NOMO-1 treated with dmso at 0.1 percent for 144 hours (cell line): ENCODE measurements around the gene CCSER1.

Experiments
- DNase-seq: peaks from one replicate; lab custom pipeline; 2025; ENCODE audit not compliant: unreplicated experiment; lab: John Stamatoyannopoulos, UW

Gene CCSER1

DNA sequence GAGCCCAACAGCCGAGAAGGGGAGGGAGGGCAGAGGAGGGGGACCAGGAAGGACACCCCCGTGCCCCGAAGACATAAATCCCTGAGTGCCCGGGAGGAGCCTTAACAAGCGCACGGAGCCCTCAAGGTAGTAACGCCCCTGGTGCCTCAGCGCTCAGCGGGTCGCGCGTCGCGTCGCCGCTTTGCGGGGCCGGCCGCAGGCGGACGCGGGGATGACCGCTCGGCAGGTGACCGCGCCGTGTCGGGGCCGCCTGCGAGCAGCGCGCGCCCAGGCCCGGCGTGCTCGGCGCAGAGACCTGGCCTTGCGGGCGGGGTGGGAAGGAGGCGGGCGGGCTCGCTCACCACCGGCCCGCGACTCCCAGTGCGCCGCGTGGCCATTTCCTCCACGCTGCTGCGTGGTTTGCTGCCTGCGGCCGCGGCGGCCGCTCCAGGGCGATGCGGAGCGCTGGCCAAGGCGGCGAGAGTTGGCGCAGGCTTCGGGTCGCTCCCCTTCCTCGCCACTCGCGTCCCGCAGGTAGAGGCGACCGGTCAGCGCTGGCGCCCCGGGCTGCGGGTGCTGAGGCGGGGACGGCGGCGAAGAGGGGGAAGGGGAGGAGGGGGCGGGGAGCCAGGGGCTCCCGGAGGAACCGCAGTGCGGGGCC lies 632 bp downstream of the CCSER1 start:
- DNase-seq: no peak

DNA sequence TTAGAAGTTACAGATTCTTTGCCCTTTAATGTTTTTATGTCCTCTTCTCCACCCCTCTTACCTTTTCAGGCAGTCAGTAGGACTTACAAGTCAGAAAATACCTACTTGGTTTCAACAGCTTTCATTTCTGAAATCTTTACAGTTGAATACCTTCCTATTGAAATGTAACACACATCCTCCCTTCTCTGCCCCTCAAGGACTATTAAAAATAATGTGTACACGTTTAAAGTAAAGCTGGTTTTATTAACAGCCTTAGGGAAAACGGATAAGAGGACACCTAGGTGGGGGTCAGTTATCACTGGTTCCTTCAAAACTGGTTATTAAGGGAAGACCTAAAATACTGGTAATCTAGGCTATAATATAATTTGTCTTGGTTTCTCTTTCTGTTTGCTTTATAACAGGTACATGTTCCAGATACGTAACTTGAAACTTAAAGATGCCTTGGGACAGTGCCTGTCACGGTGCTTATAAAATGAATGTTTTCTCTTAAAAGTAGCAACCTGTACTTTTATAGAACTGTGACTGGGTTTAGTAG lies 1.8 kb downstream of the CCSER1 start:
- no peak for DNase-seq

DNA sequence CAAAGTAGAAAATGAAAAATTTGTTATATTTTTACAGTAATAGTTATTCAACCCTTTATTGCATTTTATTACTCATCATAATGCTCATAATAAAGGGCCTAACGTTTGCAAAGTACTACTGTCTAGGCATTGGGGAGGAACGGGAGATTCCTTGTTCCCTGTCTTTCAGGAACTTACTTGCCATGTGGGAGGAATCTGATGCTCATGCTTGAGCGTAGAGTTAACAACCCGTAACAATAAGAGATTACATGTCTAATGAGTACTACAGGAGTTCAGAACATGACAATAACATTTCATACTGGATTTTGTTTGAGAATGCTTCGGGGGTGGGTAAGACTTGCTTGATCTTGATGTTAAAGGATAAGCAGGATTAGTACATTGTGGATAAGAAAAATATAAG lies 2.9 kb downstream of the CCSER1 start:
- no peak for DNase-seq

DNA sequence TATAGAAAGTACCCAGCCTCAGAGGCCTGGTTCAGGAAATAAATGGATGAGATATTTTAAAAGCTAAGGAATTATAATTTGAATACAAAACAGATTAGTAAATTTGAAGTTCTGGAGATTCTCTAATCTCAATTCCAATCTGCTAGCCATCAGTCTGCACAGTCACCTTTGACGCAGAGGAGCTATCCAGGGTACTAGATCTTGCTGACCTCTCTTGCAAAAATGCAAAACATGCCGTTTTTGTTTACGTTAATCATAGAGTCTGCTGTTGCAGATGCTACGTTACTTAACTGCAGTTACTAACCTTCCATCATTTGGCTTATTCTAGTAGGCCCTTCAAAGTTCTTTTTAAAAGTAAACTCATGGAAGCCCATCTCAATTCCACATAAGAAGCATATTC lies 10.4 kb downstream of the CCSER1 start:
- no peak for DNase-seq

DNA sequence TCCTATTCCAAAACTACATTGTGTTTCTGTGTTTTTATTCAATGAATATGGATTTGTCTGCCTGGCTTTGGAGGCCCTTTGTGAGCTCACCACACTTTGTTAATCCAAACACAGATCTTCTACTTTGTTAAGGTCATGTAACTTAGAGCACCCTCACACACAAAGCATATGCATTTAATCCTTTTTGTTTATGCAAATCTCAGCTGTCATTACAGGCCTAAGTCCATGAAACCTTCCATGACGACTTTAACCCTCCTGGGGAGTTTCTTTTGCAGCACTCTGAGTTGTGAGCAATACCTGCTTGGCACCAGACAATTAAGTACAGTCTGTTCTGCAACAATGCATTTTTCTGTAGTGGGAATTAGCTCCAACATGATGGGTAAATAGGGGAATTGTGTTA lies 14.9 kb downstream of the CCSER1 start:
- DNase-seq: no peak

DNA sequence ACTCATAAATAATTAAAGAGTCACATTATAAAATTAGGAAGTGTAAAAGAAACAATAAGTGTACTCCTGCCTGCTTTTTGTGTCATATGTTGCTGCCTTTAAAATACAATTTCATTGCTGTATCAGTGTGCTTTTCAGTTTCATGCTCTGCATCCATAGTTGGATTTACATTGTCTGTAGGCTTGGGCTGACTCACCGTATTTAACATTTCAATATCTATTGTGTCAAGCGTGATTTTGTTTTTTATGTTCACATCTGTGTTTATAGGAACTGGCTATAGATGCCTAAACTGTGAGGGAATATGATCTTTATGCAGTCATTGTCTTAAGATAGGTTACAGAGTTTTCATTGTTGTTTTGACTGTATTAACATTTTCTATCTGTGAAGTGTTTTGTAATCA lies 18.1 kb downstream of the CCSER1 start:
- DNase-seq: no peak

DNA sequence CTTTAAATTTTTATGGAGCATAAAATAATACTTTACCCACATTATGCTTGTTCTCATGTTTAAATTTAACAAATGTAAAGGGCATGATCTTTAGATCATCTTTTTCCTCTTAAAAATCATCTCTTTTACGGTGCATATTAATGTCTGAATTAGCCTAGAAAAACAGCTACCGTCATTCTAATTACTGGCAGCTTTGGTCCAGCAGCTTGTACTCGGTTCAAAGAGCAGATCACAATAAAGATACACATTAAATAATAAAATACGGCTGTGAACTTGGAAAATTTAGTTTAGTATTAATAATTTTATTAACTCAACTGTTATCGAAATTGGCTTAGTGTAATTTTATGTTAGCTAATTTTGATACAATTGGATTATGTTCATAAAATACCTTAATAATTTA lies 19.1 kb downstream of the CCSER1 start:
- DNase-seq: no peak

DNA sequence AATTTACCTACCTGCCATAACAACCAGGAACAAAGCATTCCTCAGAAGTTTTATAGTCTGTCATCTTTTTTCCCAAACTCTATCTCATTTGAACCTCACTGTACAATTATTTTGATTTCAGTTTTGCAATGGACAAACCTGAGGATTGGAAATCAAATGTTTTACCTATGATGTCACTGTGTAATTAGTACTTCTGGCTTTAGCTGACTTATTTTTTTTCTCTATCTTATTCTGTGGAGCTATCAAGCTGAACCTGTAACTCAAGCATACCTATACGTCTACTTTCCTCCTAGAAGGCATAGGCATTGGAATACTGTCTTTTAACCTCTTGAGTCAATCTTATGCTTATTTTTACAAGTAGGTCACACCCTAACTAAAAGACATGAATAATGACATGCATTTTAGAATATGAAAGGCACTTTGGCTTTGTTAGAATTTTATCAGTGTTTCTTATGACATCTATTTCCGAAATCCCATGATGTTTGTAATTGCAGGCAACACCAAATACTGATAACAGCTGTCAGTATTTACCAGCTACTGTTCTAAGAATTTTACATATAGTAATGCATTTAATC lies 21.5 kb downstream of the CCSER1 start:
- no peak for DNase-seq

DNA sequence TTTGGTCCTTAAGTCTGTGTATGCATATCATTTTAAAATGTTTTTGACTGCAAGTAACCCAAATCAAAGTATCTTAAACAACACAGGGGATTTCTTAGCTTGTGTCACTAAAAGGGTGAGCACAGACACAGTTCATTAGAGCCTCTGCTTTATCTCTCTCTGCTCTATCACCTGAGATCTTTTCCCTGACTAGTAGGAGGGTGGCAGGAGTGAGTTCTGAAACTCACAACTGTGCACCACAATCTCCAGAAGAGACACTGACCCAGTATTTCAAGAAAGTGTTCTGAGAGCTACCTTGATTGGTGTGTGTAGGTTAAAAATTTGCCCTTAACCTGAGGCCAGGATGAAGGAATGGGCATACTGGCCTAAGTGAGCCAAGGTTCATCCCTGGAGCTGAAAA lies 24.8 kb downstream of the CCSER1 start:
- DNase-seq: no peak

DNA sequence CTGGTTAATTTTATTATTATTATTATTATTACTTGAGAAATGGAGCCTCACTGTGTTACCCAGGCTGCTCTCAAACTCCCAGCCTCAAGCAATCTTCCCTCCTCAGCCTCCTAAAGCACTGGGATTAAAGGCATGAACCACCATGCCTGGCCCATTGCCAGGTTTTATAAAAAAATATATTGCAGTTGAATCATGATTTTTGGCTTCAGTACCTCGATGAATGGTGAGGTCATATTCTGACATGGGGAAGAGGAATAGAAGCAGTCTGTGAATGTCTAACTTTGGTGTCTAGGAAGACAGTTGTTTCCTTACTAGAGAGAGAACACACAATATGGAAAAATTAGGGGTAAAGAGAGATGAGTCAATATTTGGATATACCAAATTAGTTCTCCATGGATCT lies 32.0 kb downstream of the CCSER1 start:
- no peak for DNase-seq

DNA sequence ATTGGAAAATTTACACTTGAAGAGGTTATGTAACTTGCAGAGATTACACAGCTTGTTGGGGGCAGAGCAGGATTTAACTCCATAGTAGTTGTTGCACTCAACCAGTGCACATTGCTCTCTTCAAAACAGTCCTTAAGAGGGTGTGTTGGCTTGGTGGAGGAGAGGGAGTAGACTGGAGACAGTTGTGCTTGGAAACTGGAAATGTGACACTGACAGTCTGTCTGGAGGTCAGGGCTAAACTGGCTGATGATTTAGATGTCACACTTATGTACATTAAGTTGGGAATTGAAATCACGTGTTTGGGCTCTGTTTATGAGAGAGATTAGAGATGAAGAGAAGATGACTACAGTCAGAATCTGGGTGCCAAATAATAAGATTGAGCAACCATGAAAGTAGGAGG lies 32.9 kb downstream of the CCSER1 start:
- DNase-seq: no peak

DNA sequence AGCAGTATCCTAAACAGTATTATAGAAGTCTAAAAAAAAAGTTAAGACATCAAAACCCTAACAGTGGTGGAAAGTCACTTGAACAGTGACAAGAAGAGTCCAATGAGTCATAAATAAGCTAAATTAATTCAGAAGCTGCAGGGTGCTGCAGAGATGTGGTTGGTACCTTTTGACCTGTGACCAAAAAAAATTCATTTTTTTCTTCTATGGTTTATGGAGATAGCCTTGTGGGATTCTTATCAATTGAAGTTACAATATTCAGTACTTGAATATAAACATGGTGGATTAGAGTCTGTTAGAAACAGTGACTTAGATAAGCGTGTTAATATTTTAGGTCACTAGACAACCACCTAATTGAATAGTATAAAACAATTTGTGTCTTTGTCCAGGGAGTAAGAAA lies 35.4 kb downstream of the CCSER1 start:
- no peak for DNase-seq

DNA sequence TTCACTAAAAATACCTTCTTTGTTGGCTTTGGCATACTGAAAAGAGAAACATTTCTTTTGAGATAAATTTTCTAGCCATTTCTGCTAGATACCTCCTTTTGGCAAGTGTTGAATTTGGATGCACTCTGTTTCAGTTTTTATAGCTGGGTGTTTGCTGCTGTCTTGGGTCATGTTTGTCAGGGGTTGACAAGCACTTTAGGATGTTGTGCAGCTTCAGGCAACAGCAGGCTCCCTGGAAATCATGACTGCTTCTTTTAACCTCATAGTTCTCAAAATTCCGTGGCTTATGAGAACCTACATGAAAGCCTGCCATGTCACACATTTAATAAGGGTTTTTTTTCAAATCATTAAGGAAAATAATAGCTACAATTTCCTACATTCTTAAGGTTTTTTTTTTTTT lies 36.7 kb downstream of the CCSER1 start:
- DNase-seq: no peak

DNA sequence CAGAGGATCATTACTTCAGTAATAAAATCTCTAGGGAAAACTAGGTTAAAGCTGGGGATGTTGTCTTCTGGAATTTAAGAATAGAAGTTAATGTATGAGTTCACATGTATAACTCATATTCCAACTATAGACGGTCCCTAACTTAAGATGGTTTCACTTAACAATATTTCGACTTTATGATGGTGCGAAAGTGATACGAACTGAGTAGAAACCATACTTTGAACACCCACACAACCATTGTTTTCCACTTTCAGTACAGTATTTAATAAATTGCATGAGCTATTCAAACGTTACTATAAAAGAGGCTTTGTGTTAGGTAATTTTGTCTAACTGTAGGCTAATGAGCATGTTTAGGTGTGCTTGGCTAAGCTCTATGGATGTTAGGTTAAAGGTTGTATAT lies 38.7 kb downstream of the CCSER1 start:
- DNase-seq: no peak

DNA sequence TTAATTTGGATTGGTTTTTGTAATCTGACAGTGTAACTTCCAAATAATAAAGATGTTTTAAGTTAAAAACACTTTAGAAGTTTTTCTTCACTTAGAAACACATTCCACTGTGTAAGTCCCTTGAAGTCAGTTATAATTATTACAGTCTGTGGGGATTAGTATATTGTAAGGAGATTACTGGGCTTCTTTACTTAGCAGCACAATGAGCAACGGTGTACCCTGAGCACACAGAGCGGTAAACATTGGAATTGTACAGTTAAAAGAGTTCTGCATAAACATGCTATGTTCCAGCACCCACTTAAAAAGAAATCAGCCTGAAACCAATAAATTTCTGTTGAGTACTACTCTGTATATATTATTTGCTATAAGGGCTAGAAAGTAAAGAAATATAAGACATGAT lies 44.3 kb downstream of the CCSER1 start:
- no peak for DNase-seq

DNA sequence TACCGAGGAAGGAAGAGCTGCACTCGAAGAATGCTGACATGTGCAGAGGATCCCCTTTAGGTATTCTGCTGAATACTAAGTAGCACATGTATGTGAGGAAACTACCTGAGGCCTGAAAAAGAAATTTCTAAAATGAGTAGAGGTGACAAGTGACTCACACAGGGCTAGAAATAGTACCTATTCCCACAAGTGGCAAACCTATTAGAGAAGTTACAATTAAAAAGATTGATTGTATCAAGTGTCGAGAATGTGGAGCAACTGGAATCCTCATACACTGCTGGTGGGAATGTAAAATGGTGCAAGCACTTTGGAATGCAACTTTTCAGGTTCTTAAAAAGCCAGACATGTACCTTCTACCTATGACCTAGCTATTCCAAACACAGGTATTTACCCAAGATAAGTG lies 47.4 kb downstream of the CCSER1 start:
- no peak for DNase-seq

DNA sequence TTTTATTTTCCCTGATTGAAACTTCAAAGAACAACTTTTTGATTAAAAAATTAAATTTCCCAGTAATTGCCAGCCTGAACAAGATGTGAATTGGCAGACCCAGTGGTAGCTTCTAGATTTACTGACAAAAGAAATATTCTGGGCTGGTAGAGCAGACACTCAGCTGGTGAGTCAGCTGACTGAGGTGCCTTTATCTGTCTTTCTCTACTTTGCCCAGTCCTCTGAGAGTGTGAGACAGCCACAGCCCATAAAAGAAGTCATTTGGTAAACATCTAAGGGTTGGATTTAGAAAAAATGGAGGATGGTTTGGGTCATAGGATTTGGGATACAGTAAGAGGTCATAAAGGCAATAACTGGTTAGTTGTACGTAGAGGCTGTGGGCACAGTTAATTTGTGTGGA lies 54.5 kb downstream of the CCSER1 start:
- no peak for DNase-seq

DNA sequence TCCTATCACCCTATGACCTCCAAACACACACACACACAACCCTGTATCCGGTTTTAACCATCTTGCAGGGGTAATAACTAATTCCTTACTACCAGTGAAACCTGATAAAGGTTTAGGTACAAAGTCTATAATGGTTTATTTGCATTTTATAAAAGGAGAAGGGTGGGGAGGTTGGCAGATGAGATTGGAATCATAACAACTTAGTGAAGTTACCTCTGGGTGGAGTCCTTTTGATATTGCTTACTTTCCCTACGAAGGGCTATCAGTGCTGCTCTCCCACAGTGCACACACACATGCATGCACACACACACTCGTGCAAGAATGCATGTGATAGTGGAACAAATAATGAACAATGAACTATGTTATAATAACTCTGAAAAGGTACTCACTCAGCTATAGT lies 56.1 kb downstream of the CCSER1 start:
- DNase-seq: no peak

DNA sequence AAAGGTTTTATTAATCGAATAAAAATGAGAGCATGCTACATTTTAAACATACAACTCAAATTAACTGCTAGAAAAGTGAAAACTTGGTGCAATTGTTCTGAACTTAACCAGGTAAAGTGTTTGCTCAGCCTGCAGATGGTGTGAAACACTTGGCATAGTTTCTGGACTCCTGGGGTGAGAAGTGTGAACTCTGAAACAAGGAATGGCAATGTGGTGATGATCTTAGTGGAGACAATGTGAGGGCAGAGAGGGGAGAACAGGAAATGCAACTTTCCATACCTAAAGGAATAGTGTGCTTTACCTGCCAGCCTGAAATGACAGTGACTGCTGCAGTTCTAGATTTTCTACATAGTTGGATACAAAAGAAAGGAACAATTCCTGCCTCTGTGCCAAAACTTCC lies 57.4 kb downstream of the CCSER1 start:
- DNase-seq: no peak

DNA sequence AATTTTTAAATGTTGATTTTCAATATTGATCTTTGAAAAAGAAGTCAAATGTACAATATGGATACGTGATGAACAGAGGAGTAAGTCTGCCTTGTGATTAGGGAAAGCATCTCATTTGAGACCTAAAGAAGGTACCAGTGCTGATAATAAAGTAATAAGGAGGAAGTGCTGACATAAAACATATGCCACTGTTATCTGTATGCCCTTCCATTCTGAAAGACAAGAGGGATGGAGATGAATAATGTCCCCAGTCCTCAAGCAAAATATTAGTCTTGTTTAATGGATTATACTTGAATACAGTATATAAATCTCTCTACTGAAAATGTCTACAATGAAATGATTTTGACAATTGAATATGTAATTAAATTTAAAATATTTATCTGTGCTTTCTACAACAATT lies 58.2 kb downstream of the CCSER1 start:
- no peak for DNase-seq

DNA sequence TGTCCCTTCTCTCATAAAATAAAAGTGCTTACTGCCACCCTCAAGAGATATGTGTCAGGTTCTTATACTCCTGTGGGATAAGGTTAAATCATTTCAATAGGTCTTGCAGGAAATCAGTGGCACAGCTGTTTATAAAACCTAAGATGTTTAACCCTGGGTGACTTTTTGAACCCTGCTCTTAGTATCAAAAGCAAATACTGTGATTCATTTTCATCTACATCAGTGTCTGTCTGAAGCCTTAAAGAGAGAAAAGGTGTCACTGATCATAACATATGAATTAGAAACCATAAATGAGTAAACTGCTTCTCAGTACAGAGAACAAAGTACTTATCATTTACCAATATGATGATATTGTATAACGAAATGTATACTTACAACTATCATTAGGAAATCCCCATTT lies 59.0 kb downstream of the CCSER1 start:
- DNase-seq: no peak

DNA sequence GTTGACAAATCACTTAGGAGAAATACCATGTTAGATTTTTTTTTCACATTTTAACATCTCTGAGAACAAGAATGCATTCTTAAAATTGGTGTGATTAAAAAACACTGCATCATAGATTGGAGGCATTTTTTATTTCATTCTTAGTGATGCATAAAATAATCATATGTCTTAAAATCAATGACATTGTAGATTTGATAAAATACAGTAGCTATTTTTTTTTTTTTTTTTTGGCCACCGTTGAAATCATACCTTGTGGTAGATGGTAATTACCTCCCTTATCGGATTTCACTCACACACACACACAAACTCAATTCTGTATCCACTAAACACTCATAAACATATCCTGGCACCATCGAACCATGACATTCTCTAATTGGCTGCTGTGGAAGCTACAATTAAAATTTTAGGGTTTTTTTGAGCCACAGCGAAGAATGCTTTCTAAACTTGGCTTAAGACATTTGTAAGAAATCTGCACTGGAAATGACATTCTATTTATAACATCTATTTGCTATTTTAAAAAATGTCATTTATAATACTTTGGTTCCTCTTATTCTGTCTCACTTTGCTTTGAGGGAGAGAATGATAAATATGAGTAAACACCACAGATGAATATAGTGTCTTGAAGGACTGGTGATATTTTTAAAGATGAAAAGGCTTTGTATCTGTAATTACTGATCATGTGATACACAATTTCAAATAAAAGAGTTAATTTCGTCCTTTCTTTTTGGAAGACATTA lies 60.1 kb downstream of the CCSER1 start:
- DNase-seq: no peak
